Lower leg skin (tissue), 4 donors: ENCODE results near the gene HLA-E. TPM values are rescaled to one million over a fixed set of nuclear protein-coding genes. Genes with fewer than 3 reads are reported as not detected.
"Not testable (repeated sequence)": the region's sequence is repeated elsewhere in the genome, so short reads cannot be mapped to it uniquely, and the experiment has no call there.

Experiments
- DNase-seq, 2 donors: peaks; one replicate each; pipeline ENCODE4 v3.0.0-alpha.2; 2019; ENCODE audit warnings: low spot score in 2 of 2
- H3K4me3 ChIP-seq: fragments of 200-600 bp; sonication (generic); 2 replicates; pipeline ENCODE4 v1.5.1; 2017; ENCODE audit warnings: mild to moderate bottlenecking, low read depth; ENCODE audit not compliant: poor library complexity, severe bottlenecking
- POLR2A ChIP-seq, 2 donors: fragments of 450-650 bp; IDR thresholded peaks; one replicate each; pipeline ENCODE4 v1.6.1; 2016 to 2017; ENCODE audit warnings: antibody characterized with exemption in 2 of 2, mild to moderate bottlenecking in 1 of 2, moderate library complexity in 1 of 2
- WGBS, 2 donors: methylation state at CpG; one replicate each; pipeline ENCODE4 v1.1.5; 2018; 5-methylcytosine and 5-hydroxymethylcytosine counted together
- intact Hi-C: fragments of 100-400 bp; cut with DNase I; formaldehyde crosslinking; loops from one replicate; pipeline ENCODE4 v1.15.0; 2023; ENCODE audit warnings: low total_unique reads
- total RNA-seq, 4 donors: library from RNA; depleted of rRNA; stranded (reverse); fragments of >200 nt; gene quantifications; one replicate each; pipeline ENCODE4 v1.1.0, GENCODE V29; 2016
- TF ChIP-seq, protein P1 (sequence below), 3 donors: fragments of 450-650 bp; IDR thresholded peaks; one replicate each; pipeline ENCODE4 v1.5.1; 2016; ENCODE audit warnings: antibody characterized with exemption in 3 of 3, mild to moderate bottlenecking in 3 of 3, moderate library complexity in 2 of 3

HLA-E gene
- total RNA-seq, 4 donors from 2014 or later: 685 to 929 (median 835) TPM

DNA sequence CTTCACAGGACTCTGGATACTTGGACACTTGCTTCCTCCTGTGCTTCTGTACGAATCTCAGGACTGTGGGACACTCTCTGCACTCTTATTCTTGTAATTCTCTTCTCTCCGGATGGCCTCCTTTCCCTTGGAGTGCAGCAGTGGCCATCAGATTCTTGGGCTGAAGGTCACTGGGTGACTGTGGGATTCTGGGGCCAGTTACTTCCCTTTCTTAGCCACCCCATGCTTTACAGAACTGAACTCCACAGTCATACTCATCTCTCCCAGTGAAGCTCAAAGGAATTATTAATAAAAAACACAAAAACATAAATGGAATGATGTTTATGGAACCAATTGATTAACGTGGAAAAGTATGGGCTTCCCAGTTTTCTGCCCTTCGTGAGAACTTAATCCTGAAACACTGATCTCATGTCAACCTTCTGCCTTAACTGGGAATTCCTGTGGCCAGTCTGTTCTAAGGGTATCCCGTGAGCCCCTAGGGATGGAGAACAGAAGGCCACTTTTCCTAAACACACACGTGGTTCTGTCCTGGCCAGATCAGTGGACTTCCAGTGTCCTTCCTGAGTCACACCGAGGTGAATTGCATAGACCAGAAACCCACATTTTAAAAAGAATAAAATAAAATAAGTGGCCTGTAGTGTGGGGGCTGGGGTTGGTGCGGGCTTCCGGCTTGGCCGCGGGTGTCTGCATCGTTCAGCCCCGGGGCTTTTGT is 23.6 kb upstream of the HLA-E start:
- no peak overlapping the region for H3K4me3 ChIP-seq
- no peak for DNase-seq
- WGBS, 2 donors: 9 to 14% methylated on average over 13 of the region's 13 CpGs
- intact Hi-C loops: no loop called here
- TF ChIP-seq, protein P1, sequence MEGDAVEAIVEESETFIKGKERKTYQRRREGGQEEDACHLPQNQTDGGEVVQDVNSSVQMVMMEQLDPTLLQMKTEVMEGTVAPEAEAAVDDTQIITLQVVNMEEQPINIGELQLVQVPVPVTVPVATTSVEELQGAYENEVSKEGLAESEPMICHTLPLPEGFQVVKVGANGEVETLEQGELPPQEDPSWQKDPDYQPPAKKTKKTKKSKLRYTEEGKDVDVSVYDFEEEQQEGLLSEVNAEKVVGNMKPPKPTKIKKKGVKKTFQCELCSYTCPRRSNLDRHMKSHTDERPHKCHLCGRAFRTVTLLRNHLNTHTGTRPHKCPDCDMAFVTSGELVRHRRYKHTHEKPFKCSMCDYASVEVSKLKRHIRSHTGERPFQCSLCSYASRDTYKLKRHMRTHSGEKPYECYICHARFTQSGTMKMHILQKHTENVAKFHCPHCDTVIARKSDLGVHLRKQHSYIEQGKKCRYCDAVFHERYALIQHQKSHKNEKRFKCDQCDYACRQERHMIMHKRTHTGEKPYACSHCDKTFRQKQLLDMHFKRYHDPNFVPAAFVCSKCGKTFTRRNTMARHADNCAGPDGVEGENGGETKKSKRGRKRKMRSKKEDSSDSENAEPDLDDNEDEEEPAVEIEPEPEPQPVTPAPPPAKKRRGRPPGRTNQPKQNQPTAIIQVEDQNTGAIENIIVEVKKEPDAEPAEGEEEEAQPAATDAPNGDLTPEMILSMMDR (IDR thresholded peaks at IDR 0.05): no peak
- TF ChIP-seq POLR2A (IDR thresholded peaks at IDR 0.05): no peak

DNA sequence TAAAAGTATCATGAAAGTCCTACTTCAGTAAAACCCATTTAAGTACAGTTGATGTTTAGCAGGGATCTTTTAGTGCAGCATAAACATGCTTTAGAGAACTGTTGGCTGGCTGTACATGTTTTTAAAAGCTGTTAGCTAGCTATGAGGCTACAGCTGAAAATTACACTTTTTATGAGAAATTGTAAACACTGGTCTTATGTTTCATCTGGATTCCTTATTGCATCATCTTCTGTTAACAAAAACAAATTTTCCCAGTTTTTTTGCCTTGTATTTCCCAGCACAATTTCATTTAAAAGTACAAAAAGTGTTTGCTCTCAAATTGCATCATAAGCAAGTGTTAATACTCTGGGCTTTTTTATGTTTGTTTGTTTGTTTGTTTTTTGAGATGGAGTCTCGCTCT is 18.3 kb upstream of the HLA-E start:
- intact Hi-C loops: no loop called here
- no peak for DNase-seq
- H3K4me3 ChIP-seq: no peak overlapping the region
- TF ChIP-seq, protein P1 (IDR thresholded peaks at IDR 0.05): no peak
- no peak for TF ChIP-seq POLR2A (IDR thresholded peaks at IDR 0.05)
- 83 to 94% methylated on average over 1 of the region's 1 CpG for WGBS, 2 donors

DNA sequence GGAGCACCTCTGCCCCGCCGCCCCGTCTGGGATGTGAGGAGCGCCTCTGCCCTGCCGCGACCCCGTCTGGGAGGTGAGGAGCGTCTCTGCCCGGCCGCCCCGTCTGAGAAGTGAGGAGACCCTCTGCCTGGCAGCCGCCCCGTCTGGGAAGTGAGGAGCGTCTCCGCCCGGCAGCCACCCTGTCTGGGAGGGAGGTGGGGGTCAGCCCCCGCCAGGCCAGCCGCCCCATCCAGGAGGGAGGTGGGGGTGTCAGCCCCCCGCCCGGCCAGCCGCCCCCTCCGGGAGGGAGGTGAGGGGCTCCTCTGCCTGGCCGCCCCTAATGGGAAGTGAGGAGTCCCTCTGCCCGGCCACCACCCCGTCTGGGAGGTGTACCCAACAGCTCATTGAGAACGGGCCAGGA is 14.2 kb upstream of the HLA-E start:
- H3K4me3 ChIP-seq, intact Hi-C loops, DNase-seq: not testable (repeated sequence)
- WGBS, 2 donors: 89 to 97% methylated on average over 14 to 18 of the region's 26 CpGs

DNA sequence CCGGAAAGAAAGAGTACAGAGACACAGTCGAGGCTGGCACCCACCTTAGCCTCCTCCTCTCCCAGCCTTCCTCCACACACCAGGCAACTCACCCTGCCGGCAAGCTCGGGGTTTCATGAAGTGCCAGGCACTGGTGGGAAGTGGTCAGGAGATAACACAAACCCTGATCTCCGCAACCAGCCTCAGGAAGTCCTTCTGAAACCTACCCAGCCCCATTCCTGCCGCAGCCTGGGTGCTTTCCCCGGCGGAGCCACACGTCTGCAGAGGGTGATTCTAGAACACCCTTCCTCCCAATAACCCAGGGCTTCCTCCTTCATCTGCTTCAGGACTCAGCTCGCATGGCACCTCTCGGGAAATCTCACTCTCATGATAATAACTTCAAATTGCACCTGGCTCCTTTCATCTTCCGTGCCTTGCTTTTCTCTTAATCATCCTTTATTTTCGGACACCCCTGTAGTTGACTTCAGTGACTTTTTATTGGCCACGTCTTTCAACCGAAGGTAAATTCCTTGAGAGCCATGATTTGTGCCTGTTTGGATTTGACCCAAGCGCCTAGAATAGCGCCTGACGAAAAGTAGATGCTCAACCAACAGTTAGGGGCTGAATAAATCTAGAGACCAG is 8.7 kb upstream of the HLA-E start:
- intact Hi-C loops: loop anchor here (5.0 to 10.0 kb wide), 2 partner anchors 62 to 124 kb away; no protein-coding TSS in a partner anchor
- H3K4me3 ChIP-seq: no peak overlapping the region
- TF ChIP-seq POLR2A (IDR thresholded peaks at IDR 0.05): no peak
- TF ChIP-seq, protein P1 (IDR thresholded peaks at IDR 0.05): no peak
- 6 to 7% methylated on average over 18 of the region's 18 CpGs for WGBS, 2 donors
- no peak for DNase-seq

DNA sequence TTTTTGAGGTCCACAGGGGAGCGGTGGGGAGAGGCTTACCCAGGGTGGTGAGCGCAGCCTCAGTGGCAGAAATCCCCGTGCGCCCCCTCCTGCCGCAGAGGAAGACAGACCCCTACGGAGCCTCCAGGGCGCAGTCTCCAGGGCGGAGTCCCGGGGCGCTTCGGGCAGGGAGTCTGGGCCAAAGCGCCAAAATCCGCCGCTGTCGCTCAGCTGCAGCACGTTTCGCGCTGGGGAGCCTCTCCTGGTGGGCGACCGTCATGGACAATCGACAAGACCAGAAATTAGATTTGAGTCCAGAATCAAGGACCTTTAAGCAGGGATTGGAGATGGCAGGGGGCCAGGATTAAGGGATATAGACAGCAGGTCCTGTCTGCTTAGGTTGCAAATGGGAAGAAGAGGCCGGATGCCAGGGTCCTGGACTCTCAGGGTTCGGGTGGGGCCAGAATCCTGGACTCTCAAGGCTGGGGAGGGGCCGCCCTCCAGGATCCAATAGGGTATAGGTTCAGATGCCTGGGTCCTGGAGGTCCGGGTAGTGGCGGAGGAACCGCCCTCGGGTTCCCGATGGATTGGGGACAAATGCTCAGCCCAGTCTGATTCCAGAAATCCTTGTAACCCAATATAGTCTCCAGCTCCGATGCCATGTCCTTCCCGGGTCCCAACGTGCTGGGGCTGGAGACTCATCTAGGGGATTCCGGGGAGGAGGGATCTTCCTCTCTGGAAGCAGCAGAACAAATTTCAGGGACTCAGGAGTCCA is 7.9 kb upstream of the HLA-E start:
- H3K4me3 ChIP-seq: no peak overlapping the region
- 3 to 7% methylated on average over 33 of the region's 33 CpGs for WGBS, 2 donors
- no peak for DNase-seq
- intact Hi-C loops: loop anchor here (5.0 to 10.0 kb wide), 2 partner anchors 61 to 123 kb away; no protein-coding TSS in a partner anchor
- TF ChIP-seq, protein P1 (IDR thresholded peaks at IDR 0.05): no peak
- TF ChIP-seq POLR2A (IDR thresholded peaks at IDR 0.05): no peak
